VCaP (cell line): Measurements from ENCODE around the gene DOCK4.
"Not testable (repeated sequence)": the region's sequence is repeated elsewhere in the genome, so short reads cannot be mapped to it uniquely, and the experiment has no call there.

Source experiments
- H3K27ac ChIP-seq: fragments of 450-650 bp; 2 replicates; pipeline ENCODE4 v1.5.1; 2017
- TF ChIP-seq, protein P1 (sequence below): fragments of 450-650 bp; conservative IDR thresholded peaks from 2 replicates; pipeline ENCODE4 v1.5.1; 2017; ENCODE audit warnings: mild to moderate bottlenecking, moderate library complexity

The DOCK4 gene, protein sequence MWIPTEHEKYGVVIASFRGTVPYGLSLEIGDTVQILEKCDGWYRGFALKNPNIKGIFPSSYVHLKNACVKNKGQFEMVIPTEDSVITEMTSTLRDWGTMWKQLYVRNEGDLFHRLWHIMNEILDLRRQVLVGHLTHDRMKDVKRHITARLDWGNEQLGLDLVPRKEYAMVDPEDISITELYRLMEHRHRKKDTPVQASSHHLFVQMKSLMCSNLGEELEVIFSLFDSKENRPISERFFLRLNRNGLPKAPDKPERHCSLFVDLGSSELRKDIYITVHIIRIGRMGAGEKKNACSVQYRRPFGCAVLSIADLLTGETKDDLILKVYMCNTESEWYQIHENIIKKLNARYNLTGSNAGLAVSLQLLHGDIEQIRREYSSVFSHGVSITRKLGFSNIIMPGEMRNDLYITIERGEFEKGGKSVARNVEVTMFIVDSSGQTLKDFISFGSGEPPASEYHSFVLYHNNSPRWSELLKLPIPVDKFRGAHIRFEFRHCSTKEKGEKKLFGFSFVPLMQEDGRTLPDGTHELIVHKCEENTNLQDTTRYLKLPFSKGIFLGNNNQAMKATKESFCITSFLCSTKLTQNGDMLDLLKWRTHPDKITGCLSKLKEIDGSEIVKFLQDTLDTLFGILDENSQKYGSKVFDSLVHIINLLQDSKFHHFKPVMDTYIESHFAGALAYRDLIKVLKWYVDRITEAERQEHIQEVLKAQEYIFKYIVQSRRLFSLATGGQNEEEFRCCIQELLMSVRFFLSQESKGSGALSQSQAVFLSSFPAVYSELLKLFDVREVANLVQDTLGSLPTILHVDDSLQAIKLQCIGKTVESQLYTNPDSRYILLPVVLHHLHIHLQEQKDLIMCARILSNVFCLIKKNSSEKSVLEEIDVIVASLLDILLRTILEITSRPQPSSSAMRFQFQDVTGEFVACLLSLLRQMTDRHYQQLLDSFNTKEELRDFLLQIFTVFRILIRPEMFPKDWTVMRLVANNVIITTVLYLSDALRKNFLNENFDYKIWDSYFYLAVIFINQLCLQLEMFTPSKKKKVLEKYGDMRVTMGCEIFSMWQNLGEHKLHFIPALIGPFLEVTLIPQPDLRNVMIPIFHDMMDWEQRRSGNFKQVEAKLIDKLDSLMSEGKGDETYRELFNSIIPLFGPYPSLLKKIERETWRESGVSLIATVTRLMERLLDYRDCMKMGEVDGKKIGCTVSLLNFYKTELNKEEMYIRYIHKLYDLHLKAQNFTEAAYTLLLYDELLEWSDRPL (N-terminal part only)

DNA sequence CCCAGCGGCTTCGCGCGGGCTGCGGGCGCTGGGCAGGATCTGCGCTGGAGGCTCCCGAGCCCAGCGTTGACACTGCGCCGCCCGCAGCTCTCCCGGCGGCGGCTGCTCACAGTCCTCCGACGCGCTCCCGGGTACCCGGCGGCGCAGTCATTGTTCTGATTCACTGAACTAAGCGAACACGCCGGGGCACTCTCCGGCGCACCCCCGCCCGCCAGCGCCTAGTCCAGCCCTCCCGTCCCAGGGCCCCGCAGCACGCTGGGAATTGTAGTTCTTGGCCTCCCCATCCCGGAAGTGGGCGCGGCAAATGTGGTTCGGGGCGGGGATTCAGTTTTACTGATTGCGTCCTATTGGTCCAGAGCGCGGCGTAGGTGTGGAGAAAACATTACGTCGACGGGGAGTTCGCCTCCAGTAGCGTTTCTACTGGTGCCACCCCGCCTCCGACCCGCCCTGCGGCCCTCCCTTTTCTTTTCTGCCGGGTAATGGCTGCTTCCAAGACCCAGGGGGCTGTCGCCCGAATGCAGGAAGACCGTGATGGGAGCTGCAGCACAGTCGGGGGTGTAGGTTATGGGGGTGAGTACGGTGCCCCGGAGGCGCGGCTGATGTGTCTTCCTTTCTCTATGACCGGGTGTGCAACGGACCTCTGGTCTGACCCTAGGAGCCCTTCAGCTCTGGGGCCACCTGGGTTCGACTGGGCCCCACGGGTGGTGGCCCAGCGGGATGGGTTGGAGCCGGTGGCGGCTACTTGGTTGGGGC is at the start of gene DOCK4, which contains the start of gene ZNF277:
DOCK4 (minus strand) TSS at position 162 of the 753 bp plus-strand sequence. CDS start 261 bp downstream, outside the sequence.
ZNF277 (plus strand) TSS at position 458 of the 753 bp plus-strand sequence; CDS start at position 480, 22 bp downstream.
- TF ChIP-seq, protein P1, sequence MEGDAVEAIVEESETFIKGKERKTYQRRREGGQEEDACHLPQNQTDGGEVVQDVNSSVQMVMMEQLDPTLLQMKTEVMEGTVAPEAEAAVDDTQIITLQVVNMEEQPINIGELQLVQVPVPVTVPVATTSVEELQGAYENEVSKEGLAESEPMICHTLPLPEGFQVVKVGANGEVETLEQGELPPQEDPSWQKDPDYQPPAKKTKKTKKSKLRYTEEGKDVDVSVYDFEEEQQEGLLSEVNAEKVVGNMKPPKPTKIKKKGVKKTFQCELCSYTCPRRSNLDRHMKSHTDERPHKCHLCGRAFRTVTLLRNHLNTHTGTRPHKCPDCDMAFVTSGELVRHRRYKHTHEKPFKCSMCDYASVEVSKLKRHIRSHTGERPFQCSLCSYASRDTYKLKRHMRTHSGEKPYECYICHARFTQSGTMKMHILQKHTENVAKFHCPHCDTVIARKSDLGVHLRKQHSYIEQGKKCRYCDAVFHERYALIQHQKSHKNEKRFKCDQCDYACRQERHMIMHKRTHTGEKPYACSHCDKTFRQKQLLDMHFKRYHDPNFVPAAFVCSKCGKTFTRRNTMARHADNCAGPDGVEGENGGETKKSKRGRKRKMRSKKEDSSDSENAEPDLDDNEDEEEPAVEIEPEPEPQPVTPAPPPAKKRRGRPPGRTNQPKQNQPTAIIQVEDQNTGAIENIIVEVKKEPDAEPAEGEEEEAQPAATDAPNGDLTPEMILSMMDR = no peak
- H3K27ac ChIP-seq = peak within 1 kb of the TSS; percentile 84

DNA sequence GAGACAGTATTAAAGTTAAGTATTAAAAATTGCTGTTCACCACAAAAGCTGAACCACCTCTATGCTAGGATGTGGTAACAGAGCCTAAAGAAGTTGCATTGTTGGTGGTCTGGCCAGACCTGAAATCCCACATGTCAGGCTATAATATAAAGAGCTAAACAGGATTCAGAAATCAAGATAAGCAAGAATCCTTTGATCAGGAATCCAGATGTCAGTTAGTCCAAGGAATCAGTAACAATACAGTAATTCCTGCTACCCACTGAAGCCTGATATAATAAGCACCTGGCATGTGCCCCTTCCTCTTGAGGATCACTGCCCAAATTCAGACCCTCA is 49.2 kb upstream of the DOCK4 start:
- TF ChIP-seq, protein P1 = no peak

DNA sequence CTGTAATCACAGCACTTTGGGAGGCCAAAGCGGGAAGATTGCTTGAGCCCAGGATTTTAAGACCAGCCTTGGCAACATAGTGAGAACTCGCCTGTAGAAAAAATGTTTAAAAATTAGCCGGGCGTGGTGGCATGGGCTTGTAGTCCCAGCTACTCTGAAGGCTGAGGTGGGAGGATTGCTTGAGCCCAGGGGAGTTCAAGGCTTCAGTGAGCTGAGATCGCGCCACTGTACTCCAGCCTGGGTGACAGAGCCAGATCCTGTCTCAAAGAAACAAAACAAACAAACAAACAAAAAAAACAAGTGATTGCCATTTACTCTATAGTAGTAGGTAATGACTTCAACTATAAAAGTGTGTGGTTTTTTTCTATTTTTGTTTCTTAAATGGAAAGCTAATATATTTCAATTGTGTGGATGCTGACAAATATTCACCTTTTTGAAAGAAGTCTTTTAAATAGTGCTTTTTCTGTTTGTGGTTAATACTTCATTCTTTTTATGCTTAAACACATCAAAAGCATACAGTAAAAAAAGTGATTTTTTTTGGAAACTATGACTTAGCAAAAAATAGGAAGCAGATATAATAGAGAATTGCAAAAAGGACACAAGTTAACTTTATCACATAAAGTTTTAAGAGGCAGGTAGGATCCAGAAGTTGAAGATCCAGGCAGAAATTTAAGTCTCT is 48.6 kb upstream of the DOCK4 start:
- TF ChIP-seq, protein P1 = no peak
- peak overlapping the region; percentile 81 for H3K27ac ChIP-seq

More for the DNA sequence above, 49.2 kb upstream of the DOCK4 start:
- peak overlapping the region; percentile 81 for H3K27ac ChIP-seq

DNA sequence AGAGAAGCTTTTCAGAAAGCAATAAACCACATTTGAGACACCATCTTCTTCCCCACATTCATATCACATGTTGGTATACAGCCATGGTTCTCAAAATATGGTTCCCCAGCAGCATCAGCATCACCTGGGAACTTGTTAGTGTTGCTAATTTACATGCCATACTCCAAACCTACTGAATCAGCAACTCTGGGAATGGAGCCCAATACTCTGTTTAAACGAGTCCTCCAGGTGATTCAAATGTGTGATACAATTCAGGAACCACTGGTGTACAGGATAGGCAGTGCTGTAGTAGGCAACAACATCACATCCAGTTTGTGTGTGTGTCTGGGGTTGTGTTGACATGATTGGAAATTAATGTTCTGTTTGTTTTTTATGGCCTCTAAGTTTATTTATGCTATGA is 48.0 kb upstream of the DOCK4 start:
- peak overlapping the region; percentile 81 for H3K27ac ChIP-seq
- TF ChIP-seq, protein P1 = no peak

DNA sequence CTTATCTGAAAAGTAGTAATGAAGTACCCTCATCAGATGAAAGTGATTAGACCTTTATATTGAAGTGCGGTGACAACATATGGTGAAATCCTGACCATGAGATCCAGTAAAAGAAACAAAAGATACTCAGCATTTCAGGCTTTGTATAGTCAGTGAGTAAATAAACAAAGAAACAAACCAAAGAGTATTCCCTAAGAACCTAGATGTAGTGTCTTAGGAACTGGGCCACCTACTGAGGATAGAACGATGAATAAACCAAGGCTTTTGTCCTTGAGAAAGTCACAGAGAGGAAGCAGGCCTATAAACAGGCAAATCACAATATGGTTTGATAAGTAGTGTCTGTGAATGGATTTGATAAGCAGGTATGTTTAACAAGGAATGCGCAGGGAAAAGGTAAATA is 46.5 kb upstream of the DOCK4 start:
- H3K27ac ChIP-seq = no peak overlapping the region
- TF ChIP-seq, protein P1 = no peak

DNA sequence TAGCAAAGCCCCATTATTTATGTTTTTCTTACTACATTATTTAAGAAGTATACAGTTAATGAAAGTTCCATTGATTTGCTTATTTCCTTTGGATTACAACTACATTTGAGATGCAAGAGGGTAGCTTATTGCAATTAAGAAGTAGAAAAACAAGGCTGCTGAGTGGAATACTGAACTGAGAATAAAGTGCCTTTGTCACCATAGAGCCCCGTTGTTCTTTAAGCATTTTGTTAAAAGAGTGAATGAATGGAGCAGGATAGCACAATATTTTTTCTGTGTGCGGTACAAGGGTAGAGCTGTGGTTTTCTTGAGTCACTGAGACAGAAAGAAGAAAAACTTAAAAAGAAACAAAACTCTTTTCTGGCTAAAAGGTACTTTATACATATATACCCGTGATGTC is 45.9 kb upstream of the DOCK4 start:
- H3K27ac ChIP-seq = no peak overlapping the region
- TF ChIP-seq, protein P1 = no peak

DNA sequence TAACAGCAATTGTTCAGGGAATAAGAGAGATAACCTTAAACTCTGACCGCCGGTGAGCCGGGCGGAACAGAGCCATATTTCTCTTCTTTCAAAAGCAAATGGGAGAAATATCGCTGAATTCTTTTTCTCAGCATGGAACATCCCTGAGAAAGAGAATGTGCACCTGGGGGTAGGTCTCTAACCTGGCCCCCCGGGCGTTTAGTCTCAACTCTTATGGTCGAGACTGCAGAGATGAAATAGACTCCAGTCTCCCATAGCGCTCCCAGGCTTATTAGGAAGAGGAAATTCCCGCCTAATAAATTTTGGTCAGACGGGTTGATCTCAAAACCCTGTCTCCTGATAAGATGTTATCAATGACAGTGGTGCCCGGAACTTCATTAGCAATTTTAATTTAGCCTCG is 43.8 kb upstream of the DOCK4 start:
- not testable (repeated sequence) for H3K27ac ChIP-seq
